Measurements from ENCODE around the gene PRPF19.
A peak's percentile ranks its signal among the peaks of the same experiment; 100 is the strongest.

The PRPF19 gene

GRCh38 chr11:60866911-60867870 lies 39.2 kb downstream of the PRPF19 start, which contains the start of gene ZP1:
Gene ZP1 (plus strand): TSS chr11:60867542. CDS start chr11:60867562, 20 bp downstream.
- H3K79me2 ChIP-seq (ENCODE audit: insufficient read depth, low read length) = no peaks in the 10 kb centered on the region
- no peaks in the 10 kb centered on the region for H3K9me2 ChIP-seq (replicated peaks; ENCODE audit: low read depth, low read length)
- peaks cover 72% of the 10 kb centered on the region for H3K4me1 ChIP-seq (ENCODE audit: insufficient read depth, low read length, poor library complexity, severe bottlenecking)
- TF ChIP-seq, protein P1, sequence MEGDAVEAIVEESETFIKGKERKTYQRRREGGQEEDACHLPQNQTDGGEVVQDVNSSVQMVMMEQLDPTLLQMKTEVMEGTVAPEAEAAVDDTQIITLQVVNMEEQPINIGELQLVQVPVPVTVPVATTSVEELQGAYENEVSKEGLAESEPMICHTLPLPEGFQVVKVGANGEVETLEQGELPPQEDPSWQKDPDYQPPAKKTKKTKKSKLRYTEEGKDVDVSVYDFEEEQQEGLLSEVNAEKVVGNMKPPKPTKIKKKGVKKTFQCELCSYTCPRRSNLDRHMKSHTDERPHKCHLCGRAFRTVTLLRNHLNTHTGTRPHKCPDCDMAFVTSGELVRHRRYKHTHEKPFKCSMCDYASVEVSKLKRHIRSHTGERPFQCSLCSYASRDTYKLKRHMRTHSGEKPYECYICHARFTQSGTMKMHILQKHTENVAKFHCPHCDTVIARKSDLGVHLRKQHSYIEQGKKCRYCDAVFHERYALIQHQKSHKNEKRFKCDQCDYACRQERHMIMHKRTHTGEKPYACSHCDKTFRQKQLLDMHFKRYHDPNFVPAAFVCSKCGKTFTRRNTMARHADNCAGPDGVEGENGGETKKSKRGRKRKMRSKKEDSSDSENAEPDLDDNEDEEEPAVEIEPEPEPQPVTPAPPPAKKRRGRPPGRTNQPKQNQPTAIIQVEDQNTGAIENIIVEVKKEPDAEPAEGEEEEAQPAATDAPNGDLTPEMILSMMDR (conservative IDR thresholded peaks at IDR 0.05; ENCODE audit: low read length) = no peak
- H3K9me3 ChIP-seq (ENCODE audit: insufficient read depth, low read depth, low read length) = no peaks in the 10 kb centered on the region
- H3K9ac ChIP-seq (ENCODE audit: low read depth, low read length, poor library complexity, severe bottlenecking) = peak within 1 kb of the TSS; percentile 30
- no peak within 1 kb of the TSS for H2AFZ ChIP-seq (ENCODE audit: low read length)
- H3K4me3 ChIP-seq (ENCODE audit: low read length, poor library complexity, severe bottlenecking) = no peak within 1 kb of the TSS
- no peaks in the 10 kb centered on the region for H3K27me3 ChIP-seq (ENCODE audit: insufficient read depth, low read length, poor library complexity, severe bottlenecking)
- H3K4me2 ChIP-seq (ENCODE audit: low read depth, low read length, poor library complexity, severe bottlenecking) = peak within 1 kb of the TSS; percentile 52
- peaks cover 7% of the 10 kb centered on the region; the same call in 1 of the 2 replicates for H3F3A ChIP-seq (ENCODE audit: low read depth)
- H4K20me1 ChIP-seq (ENCODE audit: insufficient read depth, low read length, poor library complexity, severe bottlenecking) = no peaks in the 10 kb centered on the region
- H3K36me3 ChIP-seq (ENCODE audit: insufficient read depth, low read length) = no peaks in the 10 kb centered on the region

- no peaks in the 10 kb centered on the region for H3K27me3 ChIP-seq (ENCODE audit: insufficient read depth, low read length, poor library complexity, severe bottlenecking)
- H3K4me2 ChIP-seq (ENCODE audit: low read depth, low read length, poor library complexity, severe bottlenecking) = peak overlapping the region; percentile 36
- no peaks in the 10 kb centered on the region for H3K9me2 ChIP-seq (replicated peaks; ENCODE audit: low read depth, low read length)
- H3K9me3 ChIP-seq (ENCODE audit: insufficient read depth, low read depth, low read length) = no peaks in the 10 kb centered on the region
- peak overlapping the region; percentile 6 for H3K4me3 ChIP-seq (ENCODE audit: low read length, poor library complexity, severe bottlenecking)
- H4K20me1 ChIP-seq (ENCODE audit: insufficient read depth, low read length, poor library complexity, severe bottlenecking) = no peaks in the 10 kb centered on the region
- no peaks in the 10 kb centered on the region for H3K36me3 ChIP-seq (ENCODE audit: insufficient read depth, low read length)
- H3F3A ChIP-seq (ENCODE audit: low read depth) = peaks cover 7% of the 10 kb centered on the region; the same call in 1 of the 2 replicates
- H3K4me1 ChIP-seq (ENCODE audit: insufficient read depth, low read length, poor library complexity, severe bottlenecking) = peaks cover 60% of the 10 kb centered on the region
- peak overlapping the region; percentile 38 for H3K9ac ChIP-seq (ENCODE audit: low read depth, low read length, poor library complexity, severe bottlenecking)
- no peaks in the 10 kb centered on the region for H3K79me2 ChIP-seq (ENCODE audit: insufficient read depth, low read length)
- TF ChIP-seq, protein P1 (conservative IDR thresholded peaks at IDR 0.05; ENCODE audit: low read length) = no peak
- no peak for TF ChIP-seq EZH2phosphoT487 (IDR thresholded peaks at IDR 0.05; ENCODE audit: borderline replicate concordance)
- H2AFZ ChIP-seq (ENCODE audit: low read length) = no peak overlapping the region
Observed at GRCh38 chr11:60864856-60865513, 41.4 kb downstream of the PRPF19 start.

DNA sequence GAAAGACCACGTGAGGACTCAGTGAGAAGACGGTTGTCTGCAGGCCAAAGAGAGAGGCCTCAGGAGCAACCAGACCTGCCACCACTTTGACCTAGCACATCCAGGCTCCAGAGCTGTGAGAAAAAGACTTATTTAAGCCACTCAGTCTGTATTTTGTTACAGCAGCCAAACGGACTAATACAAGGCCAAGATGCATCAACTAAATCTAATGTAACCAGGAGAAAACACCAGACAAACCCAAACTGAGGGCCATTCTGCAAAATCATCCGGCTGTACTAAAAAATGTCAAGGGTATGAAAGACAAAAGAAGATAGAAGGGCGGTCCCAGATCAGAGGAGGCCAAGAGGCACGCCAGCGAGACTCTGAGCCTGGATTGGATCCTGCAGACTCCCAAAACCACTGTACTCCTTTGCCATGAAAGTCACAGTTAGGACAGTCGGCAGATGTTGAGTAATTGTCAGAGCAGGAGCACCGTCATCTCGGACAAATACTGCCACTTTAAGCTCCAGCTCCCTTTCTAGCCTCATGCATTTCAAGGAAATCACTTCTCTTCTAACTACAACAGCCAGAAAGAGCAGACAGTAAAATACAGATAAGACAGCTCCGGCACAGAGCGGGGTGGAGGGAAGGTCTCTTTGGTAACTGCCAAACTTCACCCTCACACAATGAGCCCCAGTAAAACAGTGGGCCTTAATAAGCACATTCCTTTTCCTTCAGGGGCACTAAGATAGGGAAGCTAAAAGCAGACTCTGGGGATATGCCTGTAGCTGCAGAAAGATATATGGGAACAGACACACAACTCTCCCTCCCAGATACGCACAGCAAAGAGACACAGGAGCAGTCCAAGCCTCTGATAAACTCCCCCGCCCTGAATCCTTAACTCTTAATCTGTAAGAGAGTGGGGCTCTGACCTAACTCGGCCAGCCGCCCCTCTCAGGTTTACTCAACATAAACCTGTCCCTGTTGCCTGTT lies 42.5 kb downstream of the PRPF19 start:
- no peaks in the 10 kb centered on the region for H4K20me1 ChIP-seq (ENCODE audit: insufficient read depth, low read length, poor library complexity, severe bottlenecking)
- peak overlapping the region; percentile 28 for H3K9ac ChIP-seq (ENCODE audit: low read depth, low read length, poor library complexity, severe bottlenecking)
- no peaks in the 10 kb centered on the region for H3K36me3 ChIP-seq (ENCODE audit: insufficient read depth, low read length)
- TF ChIP-seq, protein P1 (conservative IDR thresholded peaks at IDR 0.05; ENCODE audit: low read length) = no peak
- no peaks in the 10 kb centered on the region for H3K79me2 ChIP-seq (ENCODE audit: insufficient read depth, low read length)
- peaks cover 7% of the 10 kb centered on the region; the same call in 1 of the 2 replicates for H3F3A ChIP-seq (ENCODE audit: low read depth)
- peak overlapping the region; percentile 36 for H3K4me2 ChIP-seq (ENCODE audit: low read depth, low read length, poor library complexity, severe bottlenecking)
- no peak overlapping the region for H2AFZ ChIP-seq (ENCODE audit: low read length)
- H3K4me1 ChIP-seq (ENCODE audit: insufficient read depth, low read length, poor library complexity, severe bottlenecking) = peaks cover 63% of the 10 kb centered on the region
- no peaks in the 10 kb centered on the region for H3K9me3 ChIP-seq (ENCODE audit: insufficient read depth, low read depth, low read length)
- no peaks in the 10 kb centered on the region for H3K9me2 ChIP-seq (replicated peaks; ENCODE audit: low read depth, low read length)
- no peaks in the 10 kb centered on the region for H3K27me3 ChIP-seq (ENCODE audit: insufficient read depth, low read length, poor library complexity, severe bottlenecking)
- no peak overlapping the region for H3K4me3 ChIP-seq (ENCODE audit: low read length, poor library complexity, severe bottlenecking)
